Effector CD4-positive, alpha-beta T cell (primary cell): Measurements from ENCODE around the gene CGB3.
"Not testable (repeated sequence)": the region's sequence is repeated elsewhere in the genome, so short reads cannot be mapped to it uniquely, and the experiment has no call there.

Experiments used
- DNase-seq: peaks from one replicate; pipeline ENCODE4 v3.0.0-alpha.2; 2020

Gene CGB3

GRCh38 chr19:49042177-49042576, 18.0 kb upstream of the CGB3 start:
- no peak for DNase-seq

DNA sequence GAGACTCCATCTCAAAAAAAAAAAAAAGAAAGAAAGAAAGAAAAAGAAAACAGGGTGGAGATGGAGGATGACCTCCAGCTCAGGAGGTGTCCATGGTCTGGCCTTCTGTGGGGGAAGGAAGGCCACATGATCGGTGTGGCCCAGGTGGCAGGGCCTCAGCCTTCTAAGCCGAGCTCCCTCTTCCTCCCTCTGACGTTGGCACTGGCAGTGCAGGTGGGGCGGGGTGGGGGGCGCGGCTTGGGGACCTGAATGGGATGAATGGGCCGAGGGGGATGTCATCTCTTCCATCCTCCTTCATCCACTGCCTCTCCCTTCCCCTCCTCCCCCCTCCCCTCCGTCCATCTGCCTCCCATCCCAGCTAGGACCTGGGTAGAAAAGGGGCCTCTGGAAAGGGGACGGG, 15.6 kb upstream of the CGB3 start:
- DNase-seq = not testable (repeated sequence)

- DNase-seq = not testable (repeated sequence)
These were observed 14.6 kb upstream of the CGB3 start for GRCh38 chr19:49038557-49039276.

DNA sequence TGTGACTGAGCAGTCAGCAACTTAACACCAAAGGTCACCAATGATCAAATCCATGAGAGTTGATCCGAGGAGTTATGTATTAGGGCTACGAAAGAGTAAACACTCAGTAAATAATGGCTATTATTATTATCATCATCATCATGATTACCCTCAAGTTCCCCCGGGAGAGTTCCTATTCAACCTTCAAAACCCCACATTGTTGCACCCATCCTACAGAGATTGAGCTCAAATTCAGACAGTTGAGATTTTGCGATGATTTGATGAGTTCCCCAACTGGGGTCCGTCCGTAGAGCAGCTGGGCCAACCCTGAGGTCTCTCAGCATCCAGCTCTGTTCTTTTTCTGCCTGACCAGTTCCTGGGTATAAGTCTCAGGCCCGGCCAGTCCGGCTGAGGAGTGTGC, 14.0 kb upstream of the CGB3 start:
- DNase-seq = not testable (repeated sequence)

DNA sequence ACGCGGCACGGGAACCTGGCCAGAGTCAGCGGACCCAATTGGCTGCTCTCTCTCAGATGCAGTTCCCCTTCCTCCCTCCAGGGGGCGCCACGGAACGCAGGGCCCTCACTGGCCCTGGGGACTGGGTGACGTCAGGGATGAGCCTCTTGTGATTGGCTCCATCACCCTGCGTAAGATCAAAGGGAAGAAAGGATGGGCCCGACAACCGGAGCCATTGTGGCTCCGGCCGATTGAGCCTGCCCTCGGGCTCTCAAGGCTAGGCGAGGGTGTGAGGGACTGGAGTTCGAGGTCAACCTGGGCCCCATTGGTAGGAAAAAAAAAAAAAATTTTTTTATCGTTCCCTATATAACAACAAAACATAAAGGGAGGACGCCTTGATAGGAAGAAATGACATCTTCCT, 12.7 kb upstream of the CGB3 start, which contains the start of gene CGB1:
TSS of gene CGB1 (minus strand) at position 81 of the 400 bp plus-strand sequence. CDS start 184 bp downstream, outside the sequence.
- DNase-seq = not testable (repeated sequence)

DNA sequence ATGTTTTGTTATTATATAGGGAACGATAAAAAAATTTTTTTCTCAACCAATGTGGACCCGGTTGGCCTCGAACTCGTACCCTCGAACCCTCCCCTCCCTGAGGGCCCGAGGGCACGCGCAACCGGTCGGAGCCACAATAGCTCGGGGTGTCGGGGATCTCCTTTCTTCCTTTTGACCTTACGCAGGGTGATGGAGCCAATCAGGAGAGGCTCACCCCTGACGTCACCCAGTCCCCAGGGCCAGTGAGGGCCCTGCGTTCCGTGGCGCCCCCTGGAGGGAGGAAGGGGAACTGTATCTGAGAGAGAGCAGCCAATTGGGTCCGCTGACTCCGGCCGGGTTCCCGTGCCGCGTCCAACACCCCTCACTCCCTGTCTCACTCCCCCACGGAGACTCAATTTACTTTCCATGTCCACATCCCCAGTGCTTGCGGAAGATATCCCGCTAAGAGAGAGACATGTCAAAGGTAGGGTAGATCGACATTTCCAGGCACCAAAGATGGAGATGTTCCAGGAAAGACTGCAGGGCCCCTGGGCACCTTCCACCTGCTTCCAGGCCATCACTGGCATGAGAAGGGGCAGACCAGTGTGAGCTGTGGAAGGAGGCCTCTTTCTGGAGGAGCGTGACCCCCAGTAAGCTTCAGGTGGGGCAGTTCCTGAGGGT, 7.6 kb upstream of the CGB3 start, which contains the start of gene CGB2:
TSS of gene CGB2 (plus strand) at position 249 of the 660 bp plus-strand sequence. CDS start at position 455, 206 bp downstream.
- DNase-seq = peak; percentile 28

DNA sequence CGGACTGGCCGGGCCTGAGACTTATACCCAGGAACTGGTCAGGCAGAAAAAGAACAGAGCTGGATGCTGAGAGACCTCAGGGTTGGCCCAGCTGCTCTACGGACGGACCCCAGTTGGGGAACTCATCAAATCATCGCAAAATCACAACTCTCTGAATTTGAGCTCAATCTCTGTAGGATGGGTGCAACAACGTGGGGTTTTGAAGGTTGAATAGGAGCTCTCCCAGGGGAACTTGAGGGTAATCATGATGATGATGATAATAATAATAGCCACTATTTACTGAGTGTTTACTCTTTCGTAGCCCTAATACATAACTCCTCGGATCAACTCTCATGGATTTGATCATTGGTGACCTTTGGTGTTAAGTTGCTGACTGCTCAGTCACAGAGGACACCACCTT, 6.2 kb upstream of the CGB3 start:
- not testable (repeated sequence) for DNase-seq

- DNase-seq = not testable (repeated sequence)
These were observed 5.6 kb upstream of the CGB3 start for GRCh38 chr19:49029749-49030148.

DNA sequence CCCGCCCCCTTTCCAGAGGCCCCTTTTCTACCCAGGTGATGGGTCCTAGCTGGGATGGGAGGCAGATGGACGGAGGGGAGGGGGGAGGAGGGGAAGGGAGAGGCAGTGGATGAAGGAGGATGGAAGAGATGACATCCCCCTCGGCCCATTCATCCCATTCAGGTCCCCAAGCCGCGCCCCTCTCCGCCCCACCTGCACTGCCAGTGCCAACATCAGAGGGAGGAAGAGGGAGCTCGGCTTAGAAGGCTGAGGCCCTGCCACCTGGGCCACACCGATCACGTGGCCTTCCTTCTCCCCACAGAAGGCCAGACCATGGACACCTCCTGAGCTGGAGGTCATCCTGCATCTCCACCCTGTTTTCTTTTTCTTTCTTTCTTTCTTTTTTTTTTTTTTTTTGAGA, 4.6 kb upstream of the CGB3 start:
- not testable (repeated sequence) for DNase-seq

DNA sequence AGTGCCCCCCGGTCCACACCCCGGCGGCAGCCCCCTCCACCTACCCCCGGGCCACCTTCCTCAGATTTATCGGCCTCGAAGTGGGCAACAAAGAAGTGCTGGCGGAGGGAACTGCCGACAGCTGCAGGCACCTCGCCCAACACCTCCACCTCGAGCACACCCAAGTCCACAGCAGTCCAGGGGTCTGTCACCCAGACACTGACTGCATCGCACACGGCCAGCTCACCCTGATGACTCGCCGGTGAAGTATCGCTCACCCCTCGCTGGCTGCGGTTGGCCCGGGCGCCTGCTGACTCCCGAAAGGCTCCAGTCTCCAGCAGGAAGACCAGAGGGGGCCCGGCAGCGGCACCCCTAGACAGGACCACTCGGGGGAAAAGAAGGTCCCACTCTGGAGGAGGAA, 1.5 kb upstream of the CGB3 start:
- DNase-seq = not testable (repeated sequence)

- not testable (repeated sequence) for DNase-seq
These were observed 955 bp upstream of the CGB3 start for GRCh38 chr19:49025088-49025487.

DNA sequence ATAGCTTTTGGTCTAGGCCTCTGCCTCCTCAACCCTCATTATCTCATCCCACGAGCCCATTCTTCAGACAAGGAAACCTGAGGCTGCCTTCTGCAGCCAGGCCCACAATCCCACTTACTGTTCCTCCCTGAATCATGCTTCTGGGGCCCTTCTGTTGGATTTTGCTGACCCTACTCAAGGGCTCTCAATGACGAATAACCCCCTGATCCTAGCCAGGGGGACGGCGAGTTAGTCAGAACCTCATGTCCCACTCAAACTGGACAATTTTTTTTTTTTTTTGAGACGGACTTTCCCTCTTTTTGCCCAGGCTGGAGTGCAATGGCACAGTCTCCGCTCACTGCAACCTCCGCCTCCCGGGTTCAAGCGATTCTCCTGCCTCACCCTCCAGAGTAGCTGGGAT, 2.0 kb downstream of the CGB3 start:
- no peak for DNase-seq

DNA sequence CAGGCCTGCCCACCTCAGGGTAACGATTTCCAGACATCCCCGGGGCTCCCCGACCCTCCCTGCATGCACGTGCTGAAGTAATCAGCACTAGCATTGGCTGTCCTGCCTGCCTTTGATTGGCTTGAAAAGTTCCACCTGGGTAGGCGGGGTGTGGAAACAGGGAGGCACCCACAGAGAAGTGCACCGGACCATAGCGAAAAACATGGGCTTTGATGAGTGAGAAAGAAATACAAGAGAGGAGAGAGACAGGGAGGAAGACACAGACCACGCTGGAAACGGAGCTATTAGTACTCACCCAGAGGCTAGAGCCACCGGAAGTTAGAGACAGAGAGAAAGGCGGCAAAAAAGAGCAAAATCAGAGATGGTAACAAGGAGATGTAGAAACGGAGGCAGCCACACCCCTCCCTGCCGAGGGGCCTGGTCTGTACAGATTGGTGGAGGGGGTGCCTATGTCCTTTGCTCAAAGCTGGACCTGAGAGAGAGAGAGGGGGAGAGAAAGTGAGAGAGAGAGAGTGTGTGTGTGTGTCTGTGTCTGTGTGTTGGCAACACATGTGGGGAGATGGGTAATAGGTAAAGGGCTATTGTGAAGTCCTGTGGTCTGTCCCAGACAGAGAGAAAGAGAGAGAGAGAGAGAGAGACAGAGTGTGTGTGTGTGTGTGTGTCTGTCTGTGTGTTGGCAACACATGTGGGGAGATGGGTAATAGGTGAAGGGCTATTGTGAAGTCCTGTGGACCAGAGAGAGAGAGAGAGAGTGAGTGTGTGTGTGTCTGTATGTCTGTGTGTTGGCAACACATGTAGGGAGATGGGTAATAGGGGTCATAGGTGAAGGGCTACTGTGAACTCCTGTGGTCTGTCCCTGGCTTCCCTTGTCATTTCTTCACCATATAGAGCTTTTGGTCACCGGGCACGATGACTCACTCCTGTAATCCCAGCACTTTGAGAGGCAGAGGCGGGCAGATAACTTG, 2.9 kb downstream of the CGB3 start:
- DNase-seq = no peak

- no peak for DNase-seq
These were observed 3.8 kb downstream of the CGB3 start for GRCh38 chr19:49020342-49020741.

DNA sequence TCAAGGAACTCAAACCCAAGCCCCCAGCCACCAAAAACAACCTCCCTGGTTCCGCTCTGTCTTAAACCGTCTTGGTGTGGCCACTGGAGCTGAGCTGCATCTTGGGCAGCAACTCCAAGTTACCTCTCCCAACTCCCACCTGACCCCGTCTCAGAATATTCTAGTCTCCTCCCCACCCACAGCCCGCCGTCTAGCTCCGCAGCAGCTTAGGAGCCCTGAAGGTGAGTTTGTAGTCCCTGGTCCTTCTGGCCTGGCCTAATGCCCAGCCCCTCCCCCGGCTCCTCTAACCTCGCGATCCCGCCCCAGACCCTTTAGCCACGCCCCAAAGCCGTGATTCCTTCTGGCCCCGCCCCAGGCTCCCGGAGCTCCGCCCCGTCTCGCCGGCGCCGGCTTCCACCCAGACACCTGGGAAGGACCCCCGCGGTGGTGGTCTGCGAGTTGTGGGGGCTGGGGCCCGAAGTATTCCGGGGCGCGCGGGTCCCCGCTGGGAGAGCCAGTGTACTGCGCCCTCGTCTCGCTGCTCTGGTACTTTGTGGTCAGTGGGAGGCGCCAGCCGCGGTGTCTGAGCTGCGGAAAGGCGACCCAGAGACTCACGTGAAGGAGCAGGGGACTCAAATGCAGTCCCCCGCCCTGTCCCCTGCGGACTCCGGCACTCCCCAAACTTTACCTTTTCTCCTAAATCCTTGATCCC, 4.7 kb downstream of the CGB3 start:
- peak; percentile 48 for DNase-seq

GRCh38 chr19:49018388-49019241, 5.5 kb downstream of the CGB3 start:
- DNase-seq = not testable (repeated sequence)

DNA sequence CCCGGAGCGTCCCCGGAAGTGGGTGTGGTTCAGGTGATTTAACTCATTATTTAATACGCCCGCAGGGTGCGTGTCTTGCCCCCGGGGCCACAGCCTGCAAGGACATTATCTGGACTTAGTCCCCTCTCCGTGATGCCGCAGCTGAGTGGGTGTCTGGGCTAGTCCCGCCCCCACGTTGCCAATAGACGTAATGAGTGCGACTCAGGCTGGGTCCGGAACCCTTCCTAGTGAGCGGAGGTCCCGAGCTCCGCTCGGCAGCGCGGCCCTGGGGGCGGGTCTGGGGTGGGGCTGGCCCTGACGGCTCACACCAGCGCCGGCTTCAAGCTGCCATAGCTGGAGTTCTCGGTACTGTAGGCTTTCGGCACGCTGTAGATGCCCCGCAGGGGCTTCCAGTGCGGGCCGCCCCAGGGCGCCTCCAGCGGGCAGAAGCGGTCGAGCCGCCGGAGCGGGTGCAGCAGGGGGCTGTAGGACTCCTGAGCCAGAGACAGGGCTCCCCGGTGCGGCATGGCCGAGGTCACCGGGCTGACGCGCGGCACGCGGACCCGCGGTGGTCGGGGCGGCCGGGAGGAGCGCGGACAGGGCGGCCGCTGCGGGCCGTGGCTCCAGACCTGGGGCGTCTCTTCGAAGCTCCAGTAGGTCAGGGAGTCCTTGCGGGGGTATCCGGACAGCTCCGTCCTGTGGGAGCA, 6.3 kb downstream of the CGB3 start:
- peak; percentile 59 for DNase-seq

GRCh38 chr19:49017041-49017665, 7.0 kb downstream of the CGB3 start, which contains the start of gene LHB:
TSS of gene LHB (minus strand) at chr19:49017091. CDS start at chr19:49017081, 10 bp downstream.
- DNase-seq = no peak

GRCh38 chr19:49016067-49016839, 7.9 kb downstream of the CGB3 start:
- DNase-seq = no peak
